HepG2 (cell line): ENCODE measurements around the gene JADE3.

Experiments used
- ZBTB1 ChIP-seq: sonication (generic); formaldehyde crosslinking; IDR thresholded peaks from 2 replicates; pipeline ENCODE4 v1.4.0; 2020; ENCODE audit warnings: missing genetic modification reagents, borderline replicate concordance
- ZNF33B ChIP-seq: sonication (generic); formaldehyde crosslinking; IDR thresholded peaks from 2 replicates; pipeline ENCODE4 v1.5.1; 2020; ENCODE audit warnings: mild to moderate bottlenecking, missing genetic modification reagents

GRCh38 chrX:46957297-46957696, 45.1 kb downstream of the JADE3 start:
- TF ChIP-seq ZBTB1, result no peak
- TF ChIP-seq ZNF33B, result no peak
